B cell (primary cell): ENCODE data around the gene MMP2. TPM values are rescaled to one million over a fixed set of nuclear protein-coding genes. Genes with fewer than 3 reads are reported as not detected.

ENCODE experiments used
- ATAC-seq: fragments of 200-7000 bp; cut with Tn5 transposase; one replicate; pipeline ENCODE4 v1.10.0; 2021; ENCODE audit warnings: low read depth, mild to moderate bottlenecking, moderate number of reproducible peaks, moderate library complexity
- CTCF ChIA-PET: fragments of 350-600 bp; sonication (Branson Sonifier 250); formaldehyde crosslinking; loops from one replicate; lab custom pipeline; 2021; ENCODE audit warnings: antibody characterized with exemption, inconsistent platforms; lab: Charles Lee
- POLR2A ChIA-PET: fragments of 350-600 bp; sonication (Branson Sonifier 250); formaldehyde crosslinking; loops from one replicate; lab custom pipeline; 2021; ENCODE audit warnings: antibody characterized with exemption; lab: Charles Lee
- DNase-seq: peaks from one replicate; pipeline ENCODE4 v3.0.0; 2013
- H2AFZ ChIP-seq: 2 replicates; pipeline ENCODE4 v1.6.1; 2012; ENCODE audit warnings: mild to moderate bottlenecking, low read depth, low read length; ENCODE audit not compliant: insufficient read depth, poor library complexity, severe bottlenecking
- H3K27ac ChIP-seq, 2 donors: 1 replicate in 1 of 2; 2 replicates in 1 of 2; pipeline ENCODE4 v1.5.1; 2012 to 2013; ENCODE audit warnings: low read length in 2 of 2, mild to moderate bottlenecking in 2 of 2, moderate library complexity in 1 of 2
- H3K27me3 ChIP-seq, 4 experiments: fragments of 200-600 bp in 1 of 4; sonication (generic) in 1 of 4; replicated peaks in 1 of 4; 1 replicate in 2 of 4; 2 replicates in 2 of 4; pipeline versions ENCODE4 v1.6.1 to v1.7.0; 2013 to 2016; ENCODE audit warnings: low read length in 3 of 4, mild to moderate bottlenecking in 2 of 4, mixed read lengths in 1 of 4, moderate library complexity in 1 of 4; ENCODE audit not compliant: insufficient read depth in 4 of 4, control insufficient read depth in 3 of 4; ENCODE audit errors: control extremely low read depth in 1 of 4
- H3K36me3 ChIP-seq, 2 experiments: replicated peaks in 1 of 2; 1 replicate in 1 of 2; 2 replicates in 1 of 2; pipeline versions ENCODE4 v1.6.1 to v1.7.1; 2013; ENCODE audit warnings: low read length in 1 of 2; ENCODE audit not compliant: insufficient read depth in 2 of 2, control insufficient read depth in 1 of 2; ENCODE audit errors: control extremely low read depth in 1 of 2, extremely low read depth in 1 of 2
- H3K4me1 ChIP-seq, 2 donors: fragments of 200-600 bp in 1 of 2; sonication (generic) in 1 of 2; 1 replicate in 1 of 2; 2 replicates in 1 of 2; pipeline versions ENCODE4 v1.5.1 to v1.6.1; 2013 to 2017; ENCODE audit warnings: low read length in 2 of 2; ENCODE audit not compliant: control insufficient read depth in 2 of 2, insufficient read depth in 2 of 2
- H3K4me2 ChIP-seq: replicated peaks from 2 replicates; pipeline ENCODE3; 2012; ENCODE audit warnings: mild to moderate bottlenecking, low read depth, low read length; ENCODE audit not compliant: poor library complexity, severe bottlenecking
- H3K4me3 ChIP-seq, 5 experiments: fragments of 200-600 bp in 1 of 5; sonication (generic) in 1 of 5; 1 replicate in 3 of 5; 2 replicates in 2 of 5; pipeline versions ENCODE4 v1.5.1 to v1.7.0; 2011 to 2016; ENCODE audit warnings: low read length in 4 of 5, mild to moderate bottlenecking in 4 of 5, low read depth in 2 of 5, control low read depth in 1 of 5, moderate library complexity in 1 of 5; ENCODE audit not compliant: insufficient read depth in 1 of 5; ENCODE audit errors: control extremely low read depth in 1 of 5, extremely low read depth in 1 of 5
- H3K79me2 ChIP-seq: fragments of 200-600 bp; sonication (generic); one replicate; pipeline ENCODE4 v1.6.0; 2016; ENCODE audit warnings: low read length; ENCODE audit not compliant: control insufficient read depth, insufficient read depth
- H3K9ac ChIP-seq: fragments of 200-600 bp; sonication (generic); 2 replicates; pipeline ENCODE4 v1.6.1; 2017; ENCODE audit warnings: mild to moderate bottlenecking, low read length, moderate library complexity
- H3K9me3 ChIP-seq, 3 donors: one replicate each; pipeline versions ENCODE4 v1.6.1 to v1.7.1; 2013; ENCODE audit warnings: low read length in 2 of 3; ENCODE audit not compliant: control insufficient read depth in 2 of 3, insufficient read depth in 1 of 3; ENCODE audit errors: control extremely low read depth in 1 of 3
- H4K20me1 ChIP-seq: 2 replicates; pipeline ENCODE4 v1.6.0; 2012; ENCODE audit warnings: mild to moderate bottlenecking, low read length; ENCODE audit not compliant: insufficient read depth, control insufficient read depth, poor library complexity, severe bottlenecking
- H3K27ac Mint-ChIP-seq: one replicate; pipeline ENCODE4 v1.8.0; 2021; ENCODE audit warnings: mixed read lengths
- H3K27me3 Mint-ChIP-seq: one replicate; pipeline ENCODE4 v1.8.0; 2021; ENCODE audit warnings: mixed read lengths
- H3K4me1 Mint-ChIP-seq: one replicate; pipeline ENCODE4 v1.8.0; 2021; ENCODE audit warnings: mixed read lengths
- H3K4me3 Mint-ChIP-seq: one replicate; pipeline ENCODE4 v1.8.0; 2021; ENCODE audit warnings: mixed read lengths
- H3K9me3 Mint-ChIP-seq: one replicate; pipeline ENCODE4 v1.8.0; 2022; ENCODE audit warnings: mixed read lengths; ENCODE audit not compliant: insufficient read depth
- CTCF ChIP-seq: fragments of 200-600 bp; IDR thresholded peaks from one replicate; pipeline ENCODE4 v1.8.0; 2022; ENCODE audit warnings: antibody characterized with exemption, mild to moderate bottlenecking
- EZH2 ChIP-seq: IDR thresholded peaks from 2 replicates; pipeline ENCODE4 v1.6.1; 2012; ENCODE audit warnings: borderline replicate concordance, low read depth, mild to moderate bottlenecking, moderate library complexity, low read length; ENCODE audit not compliant: insufficient read depth, poor library complexity, severe bottlenecking
- WGBS: methylation state at CpG from one replicate; pipeline ENCODE4 v1.1.5; 2013; ENCODE audit warnings: missing lambda C conversion rate; ENCODE audit not compliant: insufficient coverage; 5-methylcytosine and 5-hydroxymethylcytosine counted together
- intact Hi-C: fragments of 100-400 bp; cut with micrococcal nuclease; formaldehyde crosslinking; loops from one replicate; pipeline ENCODE4 v1.10.0; 2022
- polyA plus RNA-seq: library from polyadenylated mRNA; depleted of rRNA; stranded (reverse); fragments of >200 nt; gene quantifications from 2 replicates; pipeline ENCODE4 v1.2.3, GENCODE V29; 2012
- total RNA-seq, 2 donors: library from RNA; stranded (reverse); fragments of 120-200 nt in 1 of 2; gene quantifications; 1 replicate in 1 of 2; 2 replicates in 1 of 2; pipeline versions ENCODE4 v1.2.3 to v1.2.4, GENCODE V29; 2013 to 2022

MMP2 gene
- total and polyA plus RNA-seq, 2 donors (not counting 1 experiment from before 2014, with no cell fraction given) = not detected

GRCh38 chr16:55530316-55530856 lies 51.4 kb downstream of the MMP2 start:
- no peaks in the 10 kb centered on the region for H3K9me3 ChIP-seq
- no peak overlapping the region for H3K4me2 ChIP-seq
- no peak for ATAC-seq
- Mint-ChIP-seq H3K9me3 (no peaks in the 10 kb centered on the region), H3K4me3 (no peak overlapping the region), H3K27ac (no peak overlapping the region), H3K4me1 (no peaks in the 10 kb centered on the region), H3K27me3 (peaks cover 4% of the 10 kb centered on the region)
- intact Hi-C loops = no loop called here
- WGBS = no CpG with 5 or more reads among the region's 1 CpG
- POLR2A ChIA-PET = no interaction called here
- H3K36me3 ChIP-seq = no peaks in the 10 kb centered on the region
- H3K9ac ChIP-seq = no peak overlapping the region
- CTCF ChIA-PET = no interaction called here
- H4K20me1 ChIP-seq = no peaks in the 10 kb centered on the region
- TF ChIP-seq CTCF (no peak), EZH2 (no peak)
- no peak overlapping the region for H3K27ac ChIP-seq
- no peaks in the 10 kb centered on the region for H3K27me3 ChIP-seq
- no peak for DNase-seq
- no peaks in the 10 kb centered on the region for H3K79me2 ChIP-seq
- H3K4me3 ChIP-seq = no peak overlapping the region
- H3K4me1 ChIP-seq = no peaks in the 10 kb centered on the region
- H2AFZ ChIP-seq = no peak overlapping the region

- CTCF ChIA-PET = no interaction called here
- no peaks in the 10 kb centered on the region for H3K9me3 Mint-ChIP-seq
- DNase-seq (no peak), ATAC-seq (no peak)
- no peaks in the 10 kb centered on the region for H3K4me1 ChIP-seq
- POLR2A ChIA-PET = no interaction called here
- no CpG with 5 or more reads among the region's 1 CpG for whole genome bisulfite sequencing
- H3K4me3 ChIP-seq = no peak overlapping the region
- H3K27ac Mint-ChIP-seq = no peak overlapping the region
- no peaks in the 10 kb centered on the region for H3K79me2 ChIP-seq
- TF ChIP-seq CTCF (no peak), EZH2 (no peak)
- H3K4me2 ChIP-seq = no peak overlapping the region
- H3K4me1 Mint-ChIP-seq = no peaks in the 10 kb centered on the region
- no peaks in the 10 kb centered on the region for H3K27me3 ChIP-seq
- H3K27me3 Mint-ChIP-seq = peaks cover 4% of the 10 kb centered on the region
- no peak overlapping the region for H2AFZ ChIP-seq
- H3K9me3 ChIP-seq = no peaks in the 10 kb centered on the region
- no peak overlapping the region for H3K27ac ChIP-seq
- no peak overlapping the region for H3K9ac ChIP-seq
- no peaks in the 10 kb centered on the region for H3K36me3 ChIP-seq
- H3K4me3 Mint-ChIP-seq = no peak overlapping the region
- no peaks in the 10 kb centered on the region for H4K20me1 ChIP-seq
- intact Hi-C loops = no loop called here
These were observed 53.2 kb downstream of the MMP2 start for GRCh38 chr16:55532227-55532626.
